ENCODE data around the gene EGFL8.

EGFL8 gene

DNA sequence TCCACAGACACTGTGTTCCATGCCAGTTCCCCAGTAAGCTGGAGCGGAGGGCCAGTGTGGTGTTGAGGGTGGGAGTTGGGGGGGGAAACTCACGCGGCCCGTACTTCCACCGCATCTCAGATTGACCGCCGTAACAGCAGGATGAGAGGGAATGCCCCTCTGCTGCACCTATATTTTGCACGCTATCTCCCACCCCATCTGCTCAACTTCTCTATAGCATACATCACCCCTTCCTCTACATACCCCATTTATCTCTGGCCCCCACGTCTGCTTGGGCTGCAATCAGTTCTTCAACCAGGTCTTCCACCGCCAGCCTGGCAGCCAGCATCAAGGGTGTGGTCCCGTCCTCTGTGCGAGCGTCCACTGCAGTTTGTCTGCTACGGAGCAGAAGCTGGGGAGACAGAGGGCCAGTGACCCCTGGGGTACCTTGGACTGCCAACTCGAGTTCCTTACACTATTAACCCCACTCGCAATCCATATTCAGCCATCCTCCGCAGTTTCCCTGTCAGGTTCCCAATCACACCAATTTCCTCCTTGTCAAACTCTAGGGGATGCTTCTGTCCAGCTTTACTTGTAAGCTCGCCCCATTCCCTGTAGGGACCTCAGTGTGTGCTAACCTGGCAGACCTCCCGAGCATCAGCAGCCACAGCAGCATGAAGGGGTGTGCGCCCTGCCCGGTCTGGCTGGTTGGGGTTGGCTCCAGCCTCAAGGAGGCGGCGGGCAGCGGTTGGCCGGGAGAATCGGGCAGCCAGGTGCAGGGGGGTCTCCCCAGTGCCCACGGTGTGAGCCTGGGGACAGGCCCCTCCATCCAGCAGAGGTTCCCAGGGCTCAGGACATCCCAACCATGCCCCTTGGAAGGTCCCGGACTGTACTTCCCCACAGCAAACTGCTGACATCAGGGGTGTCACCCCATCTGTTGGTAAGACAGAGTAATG lies 32.6 kb downstream of the EGFL8 start:
- DNase-seq = peak; percentile 74
- peaks cover 3% of the 10 kb centered on the region; the same call in 1 of the 2 replicates for H3K36me3 ChIP-seq
- no peaks in the 10 kb centered on the region for H3K27me3 ChIP-seq (ENCODE audit: insufficient read depth, low read depth, severe bottlenecking)
- H3K4me3 ChIP-seq (ENCODE audit: low read depth, low read length) = peak overlapping the region; percentile 96
- H3K27ac ChIP-seq = peak overlapping the region; percentile 100
- H3K9me3 ChIP-seq (ENCODE audit: severe bottlenecking) = no peaks in the 10 kb centered on the region
- TF ChIP-seq, protein P1, sequence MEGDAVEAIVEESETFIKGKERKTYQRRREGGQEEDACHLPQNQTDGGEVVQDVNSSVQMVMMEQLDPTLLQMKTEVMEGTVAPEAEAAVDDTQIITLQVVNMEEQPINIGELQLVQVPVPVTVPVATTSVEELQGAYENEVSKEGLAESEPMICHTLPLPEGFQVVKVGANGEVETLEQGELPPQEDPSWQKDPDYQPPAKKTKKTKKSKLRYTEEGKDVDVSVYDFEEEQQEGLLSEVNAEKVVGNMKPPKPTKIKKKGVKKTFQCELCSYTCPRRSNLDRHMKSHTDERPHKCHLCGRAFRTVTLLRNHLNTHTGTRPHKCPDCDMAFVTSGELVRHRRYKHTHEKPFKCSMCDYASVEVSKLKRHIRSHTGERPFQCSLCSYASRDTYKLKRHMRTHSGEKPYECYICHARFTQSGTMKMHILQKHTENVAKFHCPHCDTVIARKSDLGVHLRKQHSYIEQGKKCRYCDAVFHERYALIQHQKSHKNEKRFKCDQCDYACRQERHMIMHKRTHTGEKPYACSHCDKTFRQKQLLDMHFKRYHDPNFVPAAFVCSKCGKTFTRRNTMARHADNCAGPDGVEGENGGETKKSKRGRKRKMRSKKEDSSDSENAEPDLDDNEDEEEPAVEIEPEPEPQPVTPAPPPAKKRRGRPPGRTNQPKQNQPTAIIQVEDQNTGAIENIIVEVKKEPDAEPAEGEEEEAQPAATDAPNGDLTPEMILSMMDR (IDR thresholded peaks at IDR 0.05; ENCODE audit: low read depth, low read length) = no peak

DNA sequence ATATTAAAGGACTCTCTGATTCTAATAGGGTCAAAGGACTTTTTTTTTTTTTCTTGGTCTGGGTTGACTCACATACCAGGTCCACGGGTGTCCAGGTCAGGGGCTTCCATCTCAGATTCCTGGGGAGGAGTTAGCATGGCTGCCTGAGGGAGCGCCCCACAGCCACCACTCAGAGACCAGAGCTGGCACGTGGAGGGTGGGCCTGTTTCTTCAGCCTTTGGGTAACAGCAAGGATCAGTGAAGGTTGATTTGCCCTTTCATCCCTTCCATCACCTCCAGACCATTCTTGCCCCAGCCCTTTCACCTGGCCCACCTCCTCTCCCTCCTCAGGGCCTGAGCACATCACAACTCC lies 33.9 kb downstream of the EGFL8 start:
- TF ChIP-seq, protein P1 (IDR thresholded peaks at IDR 0.05; ENCODE audit: low read depth, low read length) = no peak
- Histone ChIP-seq H3K36me3 (peaks cover 3% of the 10 kb centered on the region; the same call in 1 of the 2 replicates), H3K27me3 (ENCODE audit: insufficient read depth, low read depth, severe bottlenecking) (no peaks in the 10 kb centered on the region), H3K4me3 (ENCODE audit: low read depth, low read length) (no peak overlapping the region), H3K9me3 (ENCODE audit: severe bottlenecking) (no peaks in the 10 kb centered on the region), H3K27ac (no peak overlapping the region)
- no peak for DNase-seq

DNA sequence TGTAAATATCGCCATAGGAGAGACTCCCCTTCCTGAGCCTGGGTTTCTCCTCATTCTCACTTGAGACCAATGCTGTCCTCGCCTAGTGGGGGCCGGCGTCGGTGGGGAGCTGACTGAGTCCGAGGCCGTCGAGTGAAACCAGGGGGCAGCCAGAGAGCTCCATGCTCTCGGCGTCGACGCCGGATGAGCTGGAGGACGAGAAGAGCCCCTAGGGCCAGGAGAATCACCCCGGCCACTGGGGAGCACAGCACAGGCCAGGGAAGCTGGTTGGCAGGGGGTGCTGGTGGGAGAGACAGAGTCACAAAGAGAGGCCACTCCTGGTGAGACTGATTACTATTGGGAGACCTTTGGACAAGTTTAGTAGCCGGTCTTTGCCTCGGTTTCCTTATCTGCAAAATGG lies 34.5 kb downstream of the EGFL8 start:
- no peak for DNase-seq
- peaks cover 3% of the 10 kb centered on the region; the same call in 1 of the 2 replicates for H3K36me3 ChIP-seq
- H3K27ac ChIP-seq = no peak overlapping the region
- H3K27me3 ChIP-seq (ENCODE audit: insufficient read depth, low read depth, severe bottlenecking) = no peaks in the 10 kb centered on the region
- H3K9me3 ChIP-seq (ENCODE audit: severe bottlenecking) = no peaks in the 10 kb centered on the region
- TF ChIP-seq, protein P1 (IDR thresholded peaks at IDR 0.05; ENCODE audit: low read depth, low read length) = no peak
- H3K4me3 ChIP-seq (ENCODE audit: low read depth, low read length) = no peak overlapping the region

DNA sequence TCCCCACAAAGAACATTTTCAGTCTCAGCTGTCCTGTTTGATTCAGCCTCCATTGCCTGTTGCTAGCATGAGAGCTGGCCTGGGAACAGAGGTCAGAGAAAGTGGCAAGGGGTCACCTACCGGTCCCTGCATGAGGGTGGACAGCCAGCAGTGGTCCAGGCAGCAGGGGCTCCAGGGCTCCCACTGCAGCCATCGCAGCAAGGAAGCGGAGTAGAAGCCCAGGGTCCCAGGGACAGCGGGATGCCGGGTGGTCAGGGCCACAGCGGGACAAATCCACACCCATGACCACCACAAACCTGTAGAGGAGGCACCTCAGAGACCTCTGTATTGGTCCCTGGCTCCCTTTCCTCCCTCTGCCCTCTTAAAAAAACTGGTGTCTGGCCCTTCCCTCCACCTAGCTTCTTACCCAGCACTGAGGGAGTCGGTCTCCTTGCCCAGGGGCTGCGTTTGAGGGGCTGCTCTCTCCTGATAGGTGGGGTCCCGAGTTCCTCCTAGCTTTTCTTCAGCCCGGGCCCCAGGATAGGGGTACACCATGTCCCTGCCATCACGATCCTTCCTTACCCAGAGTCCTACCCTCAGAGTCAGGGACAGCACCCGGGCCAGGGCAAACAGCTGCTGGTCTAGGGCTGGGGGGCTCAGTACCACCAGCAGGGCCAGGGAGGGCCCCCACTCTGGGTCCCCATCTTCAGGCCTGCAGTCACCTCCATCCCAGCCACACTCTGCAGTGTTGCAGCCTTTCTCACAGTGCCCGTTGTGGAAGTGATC lies 36.5 kb downstream of the EGFL8 start:
- Histone ChIP-seq H3K27me3 (ENCODE audit: insufficient read depth, low read depth, severe bottlenecking) (no peaks in the 10 kb centered on the region), H3K27ac (no peak overlapping the region), H3K36me3 (peaks cover 3% of the 10 kb centered on the region; the same call in 1 of the 2 replicates), H3K4me3 (ENCODE audit: low read depth, low read length) (no peak overlapping the region), H3K9me3 (ENCODE audit: severe bottlenecking) (no peaks in the 10 kb centered on the region)
- no peak for DNase-seq
- TF ChIP-seq, protein P1 (IDR thresholded peaks at IDR 0.05; ENCODE audit: low read depth, low read length) = no peak

DNA sequence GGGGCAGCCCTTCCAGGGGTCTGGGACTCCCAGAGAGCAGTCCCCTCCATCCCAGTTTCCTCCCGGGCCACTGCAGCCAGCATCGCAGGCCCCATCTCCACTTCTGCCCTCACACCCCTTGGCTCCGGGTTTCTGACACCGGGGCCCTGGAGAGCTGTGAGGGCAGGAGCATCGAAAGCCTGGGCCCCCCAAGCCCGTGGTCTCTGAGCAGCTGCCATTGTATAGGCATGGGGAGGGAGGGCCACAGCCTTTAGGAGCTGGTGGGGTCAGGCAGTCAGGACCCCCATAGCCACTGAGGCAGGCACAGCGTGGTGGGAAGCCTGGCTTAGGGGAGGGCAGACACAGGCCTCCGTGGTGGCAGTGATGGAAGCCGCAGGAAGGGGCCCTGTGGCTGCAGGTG lies 37.8 kb downstream of the EGFL8 start:
- Histone ChIP-seq H3K36me3 (no peaks in the 10 kb centered on the region), H3K9me3 (ENCODE audit: severe bottlenecking) (no peaks in the 10 kb centered on the region), H3K4me3 (ENCODE audit: low read depth, low read length) (no peak overlapping the region), H3K27me3 (ENCODE audit: insufficient read depth, low read depth, severe bottlenecking) (no peaks in the 10 kb centered on the region), H3K27ac (no peak overlapping the region)
- no peak for DNase-seq
- TF ChIP-seq, protein P1 (IDR thresholded peaks at IDR 0.05; ENCODE audit: low read depth, low read length) = no peak

All from WERI-Rb-1 (cell line).